ENCODE results near the gene NEK6. TPM values are rescaled to one million over a fixed set of nuclear protein-coding genes. Genes with fewer than 3 reads are reported as not detected.

Gene NEK6
- total RNA-seq, 1 experiment from 2014 or later, result 57.9 TPM

DNA sequence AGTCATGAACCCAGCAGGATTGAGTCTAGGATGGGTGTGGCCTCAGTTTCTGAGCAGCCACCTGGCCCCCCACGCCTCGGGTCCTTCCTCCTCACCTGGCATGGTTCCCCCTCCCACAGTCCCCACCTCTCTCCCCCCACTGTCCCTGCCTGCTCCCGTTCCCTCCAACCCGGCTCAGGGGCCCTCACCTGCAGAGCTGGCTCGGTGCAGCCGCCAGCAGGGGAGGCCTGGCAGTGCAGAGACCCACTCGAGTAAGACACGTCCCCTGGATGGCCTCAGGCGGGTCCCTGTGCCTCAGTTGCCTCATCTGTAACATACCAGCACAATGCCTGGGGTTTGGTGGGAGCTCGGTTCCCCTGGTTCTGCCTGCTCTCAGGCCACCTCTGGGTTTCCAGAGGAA, 66.2 kb downstream of the NEK6 start:
- H3K36me3 ChIP-seq (ENCODE audit: low read depth), result no peaks in the 10 kb centered on the region
- no peak overlapping the region for H2AFZ ChIP-seq
- CTCF ChIA-PET, result interaction anchor here (0.5 to 0.7 kb wide), 2 partner anchors 42 to 804 kb away, joined by 4 to 5 read pairs; no protein-coding TSS in a partner anchor
- H4K20me1 ChIP-seq (ENCODE audit: insufficient read depth), result no peaks in the 10 kb centered on the region
- H3K27ac ChIP-seq, result no peak overlapping the region
- H3K4me3 ChIP-seq, result no peak overlapping the region
- POLR2A ChIA-PET (ENCODE audit: unreplicated experiment), result no interaction called here
- no peaks in the 10 kb centered on the region for H3K9me3 ChIP-seq (ENCODE audit: insufficient read depth, low read depth)
- peaks cover 7% of the 10 kb centered on the region; the same call in 1 of the 2 replicates for H3F3A ChIP-seq (ENCODE audit: insufficient read depth, low read depth)
- no peaks in the 10 kb centered on the region for H3K79me2 ChIP-seq (ENCODE audit: low read depth)
- no peaks in the 10 kb centered on the region for H3K9me2 ChIP-seq (ENCODE audit: insufficient read depth)
- TF ChIP-seq, protein P1, sequence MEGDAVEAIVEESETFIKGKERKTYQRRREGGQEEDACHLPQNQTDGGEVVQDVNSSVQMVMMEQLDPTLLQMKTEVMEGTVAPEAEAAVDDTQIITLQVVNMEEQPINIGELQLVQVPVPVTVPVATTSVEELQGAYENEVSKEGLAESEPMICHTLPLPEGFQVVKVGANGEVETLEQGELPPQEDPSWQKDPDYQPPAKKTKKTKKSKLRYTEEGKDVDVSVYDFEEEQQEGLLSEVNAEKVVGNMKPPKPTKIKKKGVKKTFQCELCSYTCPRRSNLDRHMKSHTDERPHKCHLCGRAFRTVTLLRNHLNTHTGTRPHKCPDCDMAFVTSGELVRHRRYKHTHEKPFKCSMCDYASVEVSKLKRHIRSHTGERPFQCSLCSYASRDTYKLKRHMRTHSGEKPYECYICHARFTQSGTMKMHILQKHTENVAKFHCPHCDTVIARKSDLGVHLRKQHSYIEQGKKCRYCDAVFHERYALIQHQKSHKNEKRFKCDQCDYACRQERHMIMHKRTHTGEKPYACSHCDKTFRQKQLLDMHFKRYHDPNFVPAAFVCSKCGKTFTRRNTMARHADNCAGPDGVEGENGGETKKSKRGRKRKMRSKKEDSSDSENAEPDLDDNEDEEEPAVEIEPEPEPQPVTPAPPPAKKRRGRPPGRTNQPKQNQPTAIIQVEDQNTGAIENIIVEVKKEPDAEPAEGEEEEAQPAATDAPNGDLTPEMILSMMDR (conservative IDR thresholded peaks at IDR 0.05), result no peak
- TF ChIP-seq EZH2 (IDR thresholded peaks at IDR 0.05; ENCODE audit: low read depth), result no peak
- H3K4me1 ChIP-seq (replicated peaks; ENCODE audit: insufficient read depth), result no peaks in the 10 kb centered on the region
- H3K4me2 ChIP-seq, result no peak overlapping the region
- intact Hi-C loops (cut with micrococcal nuclease; ENCODE audit: unreplicated experiment), result loop anchor here (10.0 kb wide), 1 partner anchor 779 kb away; no protein-coding TSS in a partner anchor
- no TSS peak for BruUV-seq (replicated peaks)
- DNase-seq, result no peak
- H3K27me3 ChIP-seq (ENCODE audit: insufficient read depth, low read depth), result no peaks in the 10 kb centered on the region

DNA sequence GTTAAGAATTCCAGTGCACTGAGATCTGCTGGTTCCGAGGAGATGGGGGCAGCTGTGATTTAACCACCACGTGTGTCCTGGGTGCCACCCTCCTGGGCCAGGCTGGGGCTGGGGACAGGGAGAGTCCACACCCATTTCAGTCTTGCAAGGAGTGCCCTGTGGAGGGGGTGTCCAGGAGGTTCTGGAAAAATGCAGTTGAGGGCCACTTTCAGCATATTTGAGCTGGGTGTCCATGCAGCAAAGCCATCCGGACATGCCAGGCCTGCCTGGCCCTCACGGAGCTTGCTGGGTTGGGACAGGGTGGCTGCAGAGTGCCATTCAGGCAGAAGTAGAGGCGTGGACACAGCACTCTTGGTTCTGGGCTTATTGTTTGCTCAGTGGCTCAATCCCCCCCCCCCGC, 68.1 kb downstream of the NEK6 start:
- H3K9me2 ChIP-seq (ENCODE audit: insufficient read depth), result no peaks in the 10 kb centered on the region
- H3F3A ChIP-seq (ENCODE audit: insufficient read depth, low read depth), result no peaks in the 10 kb centered on the region
- POLR2A ChIA-PET (ENCODE audit: unreplicated experiment), result no interaction called here
- TF ChIP-seq EZH2 (IDR thresholded peaks at IDR 0.05; ENCODE audit: low read depth), result no peak
- TF ChIP-seq, protein P1 (conservative IDR thresholded peaks at IDR 0.05), result no peak
- H3K27me3 ChIP-seq (ENCODE audit: insufficient read depth, low read depth), result no peaks in the 10 kb centered on the region
- no peak for DNase-seq
- no peaks in the 10 kb centered on the region for H3K36me3 ChIP-seq (ENCODE audit: low read depth)
- no peak overlapping the region for H3K27ac ChIP-seq
- no peaks in the 10 kb centered on the region for H3K79me2 ChIP-seq (ENCODE audit: low read depth)
- no TSS peak for BruUV-seq (replicated peaks)
- H3K4me2 ChIP-seq, result no peak overlapping the region
- intact Hi-C loops (cut with micrococcal nuclease; ENCODE audit: unreplicated experiment), result loop anchor here (10.0 kb wide), 1 partner anchor 781 kb away; no protein-coding TSS in a partner anchor
- CTCF ChIA-PET, result interaction anchor here (0.7 kb wide), 1 partner anchor 19 kb away, joined by 4 read pairs; no protein-coding TSS in a partner anchor
- H3K9me3 ChIP-seq (ENCODE audit: insufficient read depth, low read depth), result no peaks in the 10 kb centered on the region
- H3K4me1 ChIP-seq (replicated peaks; ENCODE audit: insufficient read depth), result no peaks in the 10 kb centered on the region
- H2AFZ ChIP-seq, result no peak overlapping the region
- H4K20me1 ChIP-seq (ENCODE audit: insufficient read depth), result no peaks in the 10 kb centered on the region
- H3K4me3 ChIP-seq, result no peak overlapping the region

DNA sequence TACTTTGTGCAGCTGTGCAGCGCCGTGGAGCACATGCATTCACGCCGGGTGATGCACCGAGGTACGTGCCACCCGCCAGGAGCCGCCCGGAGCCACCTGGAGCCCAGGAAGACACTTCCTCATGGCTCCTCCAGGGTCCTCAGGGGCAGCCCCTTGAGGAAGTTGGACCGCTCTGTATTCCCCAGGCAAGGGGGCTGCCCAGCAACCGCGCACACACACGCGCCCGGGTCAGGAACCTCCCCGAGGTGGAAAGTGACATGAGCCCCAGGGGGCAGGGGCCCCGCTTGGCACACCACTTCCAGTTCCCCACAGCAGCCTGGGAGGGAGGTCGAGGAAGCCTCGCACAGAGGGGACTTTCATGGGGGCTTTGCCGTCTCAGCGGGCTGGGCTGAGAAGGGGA, 68.6 kb downstream of the NEK6 start:
- CTCF ChIA-PET, result no interaction called here
- no peak for TF ChIP-seq EZH2 (IDR thresholded peaks at IDR 0.05; ENCODE audit: low read depth)
- TF ChIP-seq, protein P1 (conservative IDR thresholded peaks at IDR 0.05), result no peak
- no TSS peak for BruUV-seq (replicated peaks)
- no peaks in the 10 kb centered on the region for H4K20me1 ChIP-seq (ENCODE audit: insufficient read depth)
- no peaks in the 10 kb centered on the region for H3K79me2 ChIP-seq (ENCODE audit: low read depth)
- H3K27ac ChIP-seq, result no peak overlapping the region
- H3K9me3 ChIP-seq (ENCODE audit: insufficient read depth, low read depth), result no peaks in the 10 kb centered on the region
- no peak for DNase-seq
- H3K4me3 ChIP-seq, result no peak overlapping the region
- POLR2A ChIA-PET (ENCODE audit: unreplicated experiment), result no interaction called here
- H3K9me2 ChIP-seq (ENCODE audit: insufficient read depth), result no peaks in the 10 kb centered on the region
- H3K4me2 ChIP-seq, result no peak overlapping the region
- no peaks in the 10 kb centered on the region for H3K27me3 ChIP-seq (ENCODE audit: insufficient read depth, low read depth)
- no peak overlapping the region for H2AFZ ChIP-seq
- intact Hi-C loops (cut with micrococcal nuclease; ENCODE audit: unreplicated experiment), result loop anchor here (10.0 kb wide), 1 partner anchor 782 kb away; no protein-coding TSS in a partner anchor
- no peaks in the 10 kb centered on the region for H3K36me3 ChIP-seq (ENCODE audit: low read depth)
- H3K4me1 ChIP-seq (replicated peaks; ENCODE audit: insufficient read depth), result no peaks in the 10 kb centered on the region
- H3F3A ChIP-seq (ENCODE audit: insufficient read depth, low read depth), result no peaks in the 10 kb centered on the region

Data from PC-9 (cell line).